GM13977 (cell line): ENCODE measurements around the gene TMEM252.

ENCODE experiments used
- DNase-seq: peaks from one replicate; pipeline ENCODE4 v3.0.0; 2012; ENCODE audit warnings: low spot score
- in situ Hi-C: fragments of 300-500 bp; cut with MboI; formaldehyde crosslinking; loops from one replicate; pipeline ENCODE4 v1.12.0; 2022; ENCODE audit warnings: low sequenced_read_pairs, low pct_unique_long_range_greater_than_20kb, mixed read lengths, inconsistent platforms; ENCODE audit not compliant: unreplicated experiment
- TF ChIP-seq, protein P1 (sequence below): IDR thresholded peaks from 2 replicates; pipeline ENCODE4 v1.5.1; 2012; ENCODE audit warnings: mild to moderate bottlenecking, control low read depth; ENCODE audit not compliant: insufficient read depth; ENCODE audit errors: extremely low read depth, missing control alignments

The TMEM252 gene, protein sequence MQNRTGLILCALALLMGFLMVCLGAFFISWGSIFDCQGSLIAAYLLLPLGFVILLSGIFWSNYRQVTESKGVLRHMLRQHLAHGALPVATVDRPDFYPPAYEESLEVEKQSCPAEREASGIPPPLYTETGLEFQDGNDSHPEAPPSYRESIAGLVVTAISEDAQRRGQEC

DNA sequence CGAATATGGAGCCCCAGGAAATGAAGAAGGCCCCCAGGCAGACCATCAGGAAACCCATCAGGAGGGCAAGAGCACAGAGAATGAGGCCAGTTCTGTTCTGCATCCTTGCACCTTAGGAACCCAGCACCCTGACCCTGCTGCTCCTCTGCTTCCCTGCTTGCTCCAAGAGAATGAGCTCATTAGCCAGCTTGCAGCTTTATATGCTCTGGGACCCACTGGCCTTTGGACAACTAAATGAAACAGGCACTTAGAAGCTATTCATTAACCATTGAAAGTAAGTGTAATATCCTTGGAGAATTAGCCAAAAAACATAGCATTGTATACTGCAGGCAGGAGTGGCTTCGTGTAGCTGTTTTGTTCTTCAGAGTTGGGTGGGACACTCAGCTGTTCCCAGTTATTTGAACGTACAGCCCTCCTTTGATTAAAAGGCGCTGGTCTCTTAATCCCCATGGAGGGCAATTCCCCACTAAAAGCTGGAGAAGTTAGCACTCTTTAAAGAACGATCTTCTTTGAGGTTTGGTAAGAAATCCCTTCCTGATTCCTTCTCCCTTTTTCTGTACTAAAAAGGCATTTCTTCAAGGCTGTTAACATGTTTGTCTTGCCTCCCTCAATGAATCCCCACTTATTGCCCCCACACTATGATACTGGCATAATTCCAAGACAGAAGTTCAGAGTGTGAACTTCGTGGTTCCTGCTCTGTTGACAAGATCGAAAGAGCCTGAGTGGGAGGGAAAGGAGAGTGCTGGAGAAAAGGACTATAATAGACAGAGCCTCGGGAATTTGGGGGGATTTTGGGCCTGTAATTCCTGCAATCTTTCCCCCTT lies at the start of gene TMEM252:
Gene TMEM252, minus strand, starts transcription at position 172 of the 824 bp plus-strand sequence. Its CDS starts 69 bp downstream, at position 103.
- DNase-seq = no peak
- in situ Hi-C loops = no loop called here
- TF ChIP-seq, protein P1, sequence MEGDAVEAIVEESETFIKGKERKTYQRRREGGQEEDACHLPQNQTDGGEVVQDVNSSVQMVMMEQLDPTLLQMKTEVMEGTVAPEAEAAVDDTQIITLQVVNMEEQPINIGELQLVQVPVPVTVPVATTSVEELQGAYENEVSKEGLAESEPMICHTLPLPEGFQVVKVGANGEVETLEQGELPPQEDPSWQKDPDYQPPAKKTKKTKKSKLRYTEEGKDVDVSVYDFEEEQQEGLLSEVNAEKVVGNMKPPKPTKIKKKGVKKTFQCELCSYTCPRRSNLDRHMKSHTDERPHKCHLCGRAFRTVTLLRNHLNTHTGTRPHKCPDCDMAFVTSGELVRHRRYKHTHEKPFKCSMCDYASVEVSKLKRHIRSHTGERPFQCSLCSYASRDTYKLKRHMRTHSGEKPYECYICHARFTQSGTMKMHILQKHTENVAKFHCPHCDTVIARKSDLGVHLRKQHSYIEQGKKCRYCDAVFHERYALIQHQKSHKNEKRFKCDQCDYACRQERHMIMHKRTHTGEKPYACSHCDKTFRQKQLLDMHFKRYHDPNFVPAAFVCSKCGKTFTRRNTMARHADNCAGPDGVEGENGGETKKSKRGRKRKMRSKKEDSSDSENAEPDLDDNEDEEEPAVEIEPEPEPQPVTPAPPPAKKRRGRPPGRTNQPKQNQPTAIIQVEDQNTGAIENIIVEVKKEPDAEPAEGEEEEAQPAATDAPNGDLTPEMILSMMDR = no peak

DNA sequence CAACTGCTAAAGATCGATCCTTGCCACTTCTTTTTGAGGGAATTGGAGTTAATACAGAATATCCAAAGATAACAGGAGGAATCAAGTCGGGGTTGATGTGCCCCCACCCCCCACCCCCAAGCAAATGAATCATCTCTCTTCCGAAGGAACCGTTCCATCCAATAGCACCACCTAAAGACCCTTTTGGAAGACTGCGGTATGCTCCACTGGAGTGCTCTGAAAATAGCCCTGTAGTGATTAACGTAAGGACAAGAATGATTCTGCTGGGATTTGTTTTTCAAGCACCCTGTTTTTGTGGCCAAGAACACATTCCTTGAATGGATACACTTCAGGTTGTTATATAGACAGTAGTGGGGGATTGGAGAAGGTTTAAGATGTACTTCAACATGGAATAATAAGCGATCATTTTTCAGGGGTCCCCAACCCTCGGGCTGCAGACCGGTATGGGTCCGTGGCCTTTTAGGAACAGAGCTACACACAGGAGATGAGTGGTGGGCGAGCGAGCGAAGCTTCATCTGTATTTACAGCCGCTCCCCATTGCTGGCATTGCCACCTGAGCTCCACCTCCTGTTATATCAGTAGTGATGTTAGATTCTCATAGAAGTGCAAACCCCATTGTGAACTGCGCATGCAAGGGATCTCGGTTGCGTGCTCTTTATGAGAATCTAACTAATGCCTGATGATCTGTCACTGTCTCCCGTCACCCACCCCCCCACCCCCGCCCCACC lies 44.5 kb upstream of the TMEM252 start:
- TF ChIP-seq, protein P1 = no peak
- no peak for DNase-seq
- in situ Hi-C loops = loop anchor here (10.0 kb wide), 1 partner anchor 410 kb away; no protein-coding TSS in a partner anchor

DNA sequence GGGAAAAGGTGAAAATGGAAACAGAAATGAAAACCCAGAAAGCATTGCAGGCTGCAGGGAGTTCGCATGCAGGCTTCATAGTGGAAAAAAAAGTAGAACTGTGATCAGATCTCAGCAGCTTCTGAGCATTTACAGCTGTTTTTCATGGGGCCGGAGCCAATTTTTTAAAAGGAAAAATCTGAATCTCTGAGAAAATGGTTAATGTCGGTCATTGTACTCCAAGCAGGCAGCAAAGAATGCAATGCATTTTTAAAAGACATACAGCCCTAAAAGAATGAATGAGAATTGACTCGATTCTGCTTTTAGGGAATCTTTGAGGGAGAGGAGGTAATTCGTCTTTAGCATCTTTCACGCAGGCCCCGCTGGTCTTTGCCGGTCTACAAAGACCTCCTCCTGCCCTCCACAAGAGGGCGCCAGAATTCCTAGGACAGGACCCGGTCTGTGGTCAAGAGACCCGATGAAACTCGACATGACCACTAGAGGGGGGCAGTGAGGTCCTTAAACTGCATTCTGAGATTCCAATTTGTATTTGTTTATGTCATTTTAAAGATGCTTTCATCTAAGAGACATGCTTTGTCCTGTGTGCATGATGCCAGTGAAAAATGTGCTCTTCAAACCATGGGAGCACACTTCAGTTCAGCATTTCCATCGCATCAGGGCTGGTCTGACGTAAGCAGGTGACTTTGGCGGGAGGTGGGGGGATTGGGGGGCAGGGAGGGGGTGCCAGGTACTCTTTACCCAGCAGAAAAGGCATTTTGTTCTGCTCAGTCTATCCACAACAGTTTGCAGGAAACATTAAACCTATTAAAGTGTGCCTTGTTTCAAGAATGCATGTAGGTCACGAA lies 43.7 kb upstream of the TMEM252 start:
- DNase-seq = peak; percentile 78
- in situ Hi-C loops = loop anchor here (10.0 kb wide), 1 partner anchor 410 kb away; no protein-coding TSS in a partner anchor
- TF ChIP-seq, protein P1 = peak; percentile 98

DNA sequence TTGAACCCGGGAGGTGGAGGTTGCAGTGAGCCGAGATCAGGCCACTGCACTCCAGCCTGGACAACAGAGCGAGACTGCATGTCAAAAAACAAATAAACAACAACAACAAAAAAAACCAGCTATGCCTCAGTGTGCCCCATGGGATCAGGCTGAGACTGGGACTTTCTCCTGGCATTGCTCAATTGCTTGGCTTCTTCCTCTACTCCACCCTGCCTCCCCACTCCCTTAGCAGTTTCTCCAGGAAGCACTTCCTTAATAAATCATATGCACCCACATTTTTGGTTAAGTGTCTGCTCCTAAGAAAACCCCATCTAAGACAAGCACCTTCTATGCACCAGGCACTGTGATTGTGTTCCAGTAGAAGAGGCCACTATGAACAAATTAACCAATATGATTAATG lies 41.0 kb upstream of the TMEM252 start:
- TF ChIP-seq, protein P1 = no peak
- in situ Hi-C loops = loop anchor here (10.0 kb wide), 1 partner anchor 413 kb away; no protein-coding TSS in a partner anchor
- no peak for DNase-seq

DNA sequence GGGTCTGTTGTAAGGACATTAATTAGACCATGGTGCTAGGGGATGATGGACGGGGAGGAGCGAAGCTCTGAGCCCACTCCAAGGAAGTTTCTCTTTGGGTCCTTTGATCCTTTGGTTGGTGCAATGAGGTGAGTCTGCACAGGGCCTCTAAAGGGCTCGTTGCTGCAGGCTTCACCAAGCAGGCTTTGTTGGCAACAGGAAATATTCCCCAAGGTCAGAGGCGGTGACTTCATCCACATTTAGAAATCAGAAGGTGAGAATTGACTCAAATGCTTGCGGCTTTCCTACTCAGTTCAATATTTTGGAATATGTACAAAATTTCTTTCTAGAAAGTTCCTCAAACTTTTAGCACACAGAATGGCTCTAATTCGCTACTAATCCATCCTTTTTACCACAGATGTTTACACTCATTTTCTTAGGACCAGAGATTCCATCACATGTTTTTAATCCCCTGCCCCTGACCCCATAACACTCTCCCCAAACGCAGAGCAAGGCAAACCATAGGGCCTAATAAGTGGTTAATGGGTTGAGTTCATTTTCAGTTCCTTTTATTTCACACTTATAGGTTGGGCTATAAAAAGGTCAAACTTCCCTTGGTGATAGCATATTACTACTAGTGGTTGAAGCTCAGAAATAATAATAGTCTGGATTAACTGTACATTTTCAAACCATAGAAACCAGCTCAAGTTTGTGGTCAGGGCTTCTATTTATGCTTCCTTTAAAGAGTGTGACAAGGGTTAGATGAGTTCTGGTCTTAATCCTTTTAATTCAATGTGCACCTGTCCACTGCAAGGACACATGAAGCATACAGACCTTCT lies 37.3 kb upstream of the TMEM252 start:
- TF ChIP-seq, protein P1 = no peak
- DNase-seq = no peak
- in situ Hi-C loops = no loop called here
